ENCODE measurements around the gene PRKN.

DNA sequence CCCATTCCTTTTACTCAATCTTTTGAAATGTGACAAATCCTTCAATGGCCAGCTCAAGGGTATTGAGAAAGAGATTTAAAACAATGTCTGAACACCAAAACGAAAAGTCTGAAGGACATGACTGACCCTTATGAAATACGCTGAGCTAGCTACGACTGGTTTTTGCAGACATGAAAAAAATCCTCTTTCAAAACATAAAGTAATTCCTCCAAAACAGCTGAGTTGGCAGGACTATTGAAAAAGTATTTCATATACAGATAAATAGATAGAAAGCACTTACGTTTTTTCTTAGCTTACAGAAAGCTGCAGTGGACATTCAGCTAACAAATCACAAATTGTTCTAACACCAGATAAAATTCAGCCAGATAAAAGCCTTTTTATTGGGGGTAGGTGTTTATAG, 751.0 kb downstream of the PRKN start:
- TF ChIP-seq, protein P1, sequence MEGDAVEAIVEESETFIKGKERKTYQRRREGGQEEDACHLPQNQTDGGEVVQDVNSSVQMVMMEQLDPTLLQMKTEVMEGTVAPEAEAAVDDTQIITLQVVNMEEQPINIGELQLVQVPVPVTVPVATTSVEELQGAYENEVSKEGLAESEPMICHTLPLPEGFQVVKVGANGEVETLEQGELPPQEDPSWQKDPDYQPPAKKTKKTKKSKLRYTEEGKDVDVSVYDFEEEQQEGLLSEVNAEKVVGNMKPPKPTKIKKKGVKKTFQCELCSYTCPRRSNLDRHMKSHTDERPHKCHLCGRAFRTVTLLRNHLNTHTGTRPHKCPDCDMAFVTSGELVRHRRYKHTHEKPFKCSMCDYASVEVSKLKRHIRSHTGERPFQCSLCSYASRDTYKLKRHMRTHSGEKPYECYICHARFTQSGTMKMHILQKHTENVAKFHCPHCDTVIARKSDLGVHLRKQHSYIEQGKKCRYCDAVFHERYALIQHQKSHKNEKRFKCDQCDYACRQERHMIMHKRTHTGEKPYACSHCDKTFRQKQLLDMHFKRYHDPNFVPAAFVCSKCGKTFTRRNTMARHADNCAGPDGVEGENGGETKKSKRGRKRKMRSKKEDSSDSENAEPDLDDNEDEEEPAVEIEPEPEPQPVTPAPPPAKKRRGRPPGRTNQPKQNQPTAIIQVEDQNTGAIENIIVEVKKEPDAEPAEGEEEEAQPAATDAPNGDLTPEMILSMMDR (IDR thresholded peaks at IDR 0.05), result no peak
- no peak for TF ChIP-seq ZFX (IDR thresholded peaks at IDR 0.05; ENCODE audit: borderline replicate concordance)

All from 22Rv1 (cell line).